ENCODE results near the gene ERBB2.

GRCh38 chr17:39759204-39759603 lies 59.3 kb downstream of the ERBB2 start:
- TF ChIP-seq, protein P1, sequence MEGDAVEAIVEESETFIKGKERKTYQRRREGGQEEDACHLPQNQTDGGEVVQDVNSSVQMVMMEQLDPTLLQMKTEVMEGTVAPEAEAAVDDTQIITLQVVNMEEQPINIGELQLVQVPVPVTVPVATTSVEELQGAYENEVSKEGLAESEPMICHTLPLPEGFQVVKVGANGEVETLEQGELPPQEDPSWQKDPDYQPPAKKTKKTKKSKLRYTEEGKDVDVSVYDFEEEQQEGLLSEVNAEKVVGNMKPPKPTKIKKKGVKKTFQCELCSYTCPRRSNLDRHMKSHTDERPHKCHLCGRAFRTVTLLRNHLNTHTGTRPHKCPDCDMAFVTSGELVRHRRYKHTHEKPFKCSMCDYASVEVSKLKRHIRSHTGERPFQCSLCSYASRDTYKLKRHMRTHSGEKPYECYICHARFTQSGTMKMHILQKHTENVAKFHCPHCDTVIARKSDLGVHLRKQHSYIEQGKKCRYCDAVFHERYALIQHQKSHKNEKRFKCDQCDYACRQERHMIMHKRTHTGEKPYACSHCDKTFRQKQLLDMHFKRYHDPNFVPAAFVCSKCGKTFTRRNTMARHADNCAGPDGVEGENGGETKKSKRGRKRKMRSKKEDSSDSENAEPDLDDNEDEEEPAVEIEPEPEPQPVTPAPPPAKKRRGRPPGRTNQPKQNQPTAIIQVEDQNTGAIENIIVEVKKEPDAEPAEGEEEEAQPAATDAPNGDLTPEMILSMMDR (conservative IDR thresholded peaks at IDR 0.05) = no peak
- no peak for TF ChIP-seq ZFX (IDR thresholded peaks at IDR 0.05)
